Thoracic aorta (tissue), 2 donors: Measurements from ENCODE around the gene CCDC187. TPM values are rescaled to one million over a fixed set of nuclear protein-coding genes. Genes with fewer than 3 reads are reported as not detected.

Experiments
- ATAC-seq: fragments of 150-250 bp; one replicate; pipeline ENCODE4 v1.8.0; 2017; ENCODE audit warnings: low read depth; ENCODE audit not compliant: insufficient number of reproducible peaks, low FRiP score
- DNase-seq: peaks from one replicate; pipeline ENCODE4 v3.0.0-alpha.2; 2020; ENCODE audit warnings: low spot score
- H3K27ac ChIP-seq, 2 donors: fragments of 200-600 bp; sonication (generic); 1 replicate in 1 of 2; 2 replicates in 1 of 2; pipeline ENCODE4 v1.5.1; 2016; ENCODE audit warnings: mild to moderate bottlenecking in 2 of 2, moderate library complexity in 2 of 2
- H3K27me3 ChIP-seq: fragments of 200-600 bp; sonication (generic); replicated peaks from 2 replicates; pipeline ENCODE4 v1.6.0; 2016; ENCODE audit warnings: mild to moderate bottlenecking; ENCODE audit not compliant: insufficient read depth
- H3K36me3 ChIP-seq: fragments of 200-600 bp; sonication (generic); one replicate; pipeline ENCODE4 v1.5.1; 2016
- H3K4me1 ChIP-seq, 2 donors: fragments of 200-600 bp; sonication (generic); 1 replicate in 1 of 2; 2 replicates in 1 of 2; pipeline versions ENCODE4 v1.5.1 to v1.6.0; 2016; ENCODE audit warnings: low read depth in 2 of 2, mild to moderate bottlenecking in 1 of 2; ENCODE audit not compliant: control insufficient read depth in 1 of 2
- H3K4me3 ChIP-seq: fragments of 200-600 bp; sonication (generic); 2 replicates; pipeline ENCODE4 v1.5.1; 2016; ENCODE audit warnings: mild to moderate bottlenecking
- H3K9me3 ChIP-seq: fragments of 200-600 bp; sonication (generic); 2 replicates; pipeline ENCODE4 v1.5.1; 2016
- CTCF ChIP-seq: fragments of 200-600 bp; sonication (generic); IDR thresholded peaks from one replicate; pipeline ENCODE4 v1.5.1; 2019; ENCODE audit warnings: antibody characterized with exemption
- total RNA-seq, 2 donors: library from RNA; depleted of rRNA; stranded (reverse); fragments of >200 nt; gene quantifications; one replicate each; pipeline versions ENCODE4 v1.1.0 to v1.2.3, GENCODE V29; 2016

CCDC187 gene
- total RNA-seq, 2 donors from 2014 or later, result not detected

- Histone ChIP-seq H3K36me3 (no peaks in the 10 kb centered on the region), H3K27me3 (no peaks in the 10 kb centered on the region), H3K27ac (no peak overlapping the region), H3K9me3 (no peaks in the 10 kb centered on the region), H3K4me3 (no peak overlapping the region), H3K4me1 (no peaks in the 10 kb centered on the region)
- DNase-seq (no peak), ATAC-seq (no peak)
- no peak for TF ChIP-seq CTCF
Measured at GRCh38 chr9:136273244-136273865, 30.5 kb downstream of the CCDC187 start.

GRCh38 chr9:136270173-136270705 lies 33.7 kb downstream of the CCDC187 start:
- TF ChIP-seq CTCF, result no peak
- Histone ChIP-seq H3K36me3 (no peaks in the 10 kb centered on the region), H3K4me3 (no peak overlapping the region), H3K27me3 (no peaks in the 10 kb centered on the region), H3K4me1 (peaks cover 4 to 8% of the 10 kb centered on the region in 2 donors), H3K9me3 (no peaks in the 10 kb centered on the region), H3K27ac (no peak overlapping the region)
- ATAC-seq (no peak), DNase-seq (no peak)

GRCh38 chr9:136268735-136269134 lies 35.2 kb downstream of the CCDC187 start:
- TF ChIP-seq CTCF, result no peak

GRCh38 chr9:136268318-136268717 lies 35.6 kb downstream of the CCDC187 start:
- no peak for ATAC-seq

More at GRCh38 chr9:136268735-136269134, 35.2 kb downstream of the CCDC187 start:
- no peak for ATAC-seq
- Histone ChIP-seq H3K4me3 (no peak overlapping the region), H3K4me1 (peaks cover 4 to 8% of the 10 kb centered on the region in 2 donors), H3K36me3 (no peaks in the 10 kb centered on the region), H3K27ac (no peak overlapping the region), H3K9me3 (no peaks in the 10 kb centered on the region), H3K27me3 (no peaks in the 10 kb centered on the region)
- no peak for DNase-seq

More at GRCh38 chr9:136268318-136268717, 35.6 kb downstream of the CCDC187 start:
- TF ChIP-seq CTCF, result no peak
- Histone ChIP-seq H3K27me3 (no peaks in the 10 kb centered on the region), H3K4me3 (no peak overlapping the region), H3K27ac (no peak overlapping the region), H3K4me1 (peaks cover 4 to 8% of the 10 kb centered on the region in 2 donors), H3K9me3 (no peaks in the 10 kb centered on the region), H3K36me3 (no peaks in the 10 kb centered on the region)
- no peak for DNase-seq
